H1 (cell line): ENCODE data around the gene ZBTB9. TPM values are rescaled to one million over a fixed set of nuclear protein-coding genes. Genes with fewer than 3 reads are reported as not detected.

ENCODE experiments used
- HDAC6 ChIP-seq: IDR thresholded peaks from one replicate; pipeline ENCODE4 v1.7.1; 2012; ENCODE audit warnings: low read depth, mild to moderate bottlenecking, inconsistent platforms, low read length, moderate library complexity
- SP1 ChIP-seq: IDR thresholded peaks from 2 replicates; pipeline ENCODE4 v1.6.1; 2011; ENCODE audit warnings: low read depth, low read length
- polyA plus RNA-seq, 7 experiments: library from polyadenylated mRNA; depleted of rRNA in 3 of 7; stranded (reverse) in 5 of 7; unstranded in 2 of 7; fragments of >200 nt in 5 of 7; fragments of 200-250 nt in 2 of 7; gene quantifications; 1 replicate in 5 of 7; 2 replicates in 1 of 7; 4 replicates in 1 of 7; pipeline versions ENCODE4 v1.2.1 to v1.2.3, GENCODE V29; 2011 to 2013; ENCODE audit warnings: missing spikeins in 2 of 7, mixed read lengths in 2 of 7
- total RNA-seq: library from RNA; stranded (reverse); fragmentation: NEBNext Ultra II Directional; extraction: Animal tissue kit (Norgen Biotek cat#: 25700); gene quantifications from 2 replicates; pipeline ENCODE4 v1.2.1, GENCODE V29; 2021

The ZBTB9 gene
- total and polyA plus RNA-seq, 2 of the 8 experiments (the other 6 are each of a cell fraction or from before 2014, with no cell fraction given), result 16.9 to 20.2 TPM

DNA sequence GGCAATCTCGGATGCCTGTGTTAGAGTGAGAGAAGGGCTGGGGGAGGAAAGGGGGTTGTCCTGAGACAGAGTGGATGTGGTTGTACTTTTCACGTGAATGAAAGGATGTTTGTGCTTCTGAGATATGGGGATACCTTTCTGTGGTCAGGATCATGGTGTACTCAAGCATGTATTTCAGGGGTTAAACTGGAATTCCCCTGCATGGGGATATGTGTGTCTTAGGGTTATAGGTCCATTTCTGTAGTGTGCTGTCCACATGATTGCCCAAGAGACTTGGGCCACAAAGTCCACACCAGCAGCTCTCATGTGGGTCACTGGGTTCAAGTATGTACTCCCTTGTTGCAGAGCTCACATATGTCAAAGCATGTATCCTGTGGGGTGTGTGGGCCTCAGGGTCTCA, 24.0 kb upstream of the ZBTB9 start (continued):
- TF ChIP-seq HDAC6 (no peak), SP1 (no peak)
- TF ChIP-seq, all 59 proteins: peak for 0
